H1 (cell line): ENCODE measurements around the gene LRRC15. TPM values are rescaled to one million over a fixed set of nuclear protein-coding genes. Genes with fewer than 3 reads are reported as not detected.

Source experiments
- EP300 ChIP-seq, 2 experiments: IDR thresholded peaks; 1 replicate in 1 of 2; 2 replicates in 1 of 2; pipeline ENCODE4 v1.6.1; 2011 to 2012; ENCODE audit warnings: low read depth in 2 of 2, low read length in 2 of 2, mild to moderate bottlenecking in 2 of 2, borderline replicate concordance in 1 of 2, inconsistent platforms in 1 of 2, moderate library complexity in 1 of 2
- EZH2 ChIP-seq: fragments of 200-600 bp; sonication (generic); IDR thresholded peaks from 2 replicates; pipeline ENCODE4 v1.7.1; 2012; ENCODE audit warnings: low read depth, mild to moderate bottlenecking, moderate library complexity, low read length, inconsistent platforms; ENCODE audit not compliant: severe bottlenecking
- HDAC6 ChIP-seq: IDR thresholded peaks from one replicate; pipeline ENCODE4 v1.7.1; 2012; ENCODE audit warnings: low read depth, mild to moderate bottlenecking, inconsistent platforms, low read length, moderate library complexity
- KDM1A ChIP-seq: fragments of 200-600, 300-600 bp; sonication (generic); IDR thresholded peaks from 2 replicates; pipeline ENCODE4 v1.7.1; 2016; ENCODE audit warnings: mild to moderate bottlenecking, low read length, borderline replicate concordance
- KDM5A ChIP-seq: fragments of 200-600 bp; IDR thresholded peaks from 2 replicates; pipeline ENCODE4 v1.7.1; 2012; ENCODE audit warnings: mild to moderate bottlenecking, low read length, inconsistent platforms, mixed read lengths
- NRF1 ChIP-seq: IDR thresholded peaks from 2 replicates; pipeline ENCODE4 v1.6.1; 2011; ENCODE audit warnings: mild to moderate bottlenecking, low read depth, low read length, improper control_type of control experiment
- POLR2AphosphoS5 ChIP-seq: IDR thresholded peaks from 2 replicates; pipeline ENCODE4 v1.6.1; 2011; ENCODE audit warnings: low read depth, low read length
- ZNF274 ChIP-seq: IDR thresholded peaks from 2 replicates; pipeline ENCODE4 v1.7.0; 2012; ENCODE audit warnings: low read length, borderline replicate concordance; ENCODE audit errors: extremely low read depth
- polyA plus RNA-seq, 7 experiments: library from polyadenylated mRNA; depleted of rRNA in 3 of 7; stranded (reverse) in 5 of 7; unstranded in 2 of 7; fragments of >200 nt in 5 of 7; fragments of 200-250 nt in 2 of 7; gene quantifications; 1 replicate in 5 of 7; 2 replicates in 1 of 7; 4 replicates in 1 of 7; pipeline versions ENCODE4 v1.2.1 to v1.2.3, GENCODE V29; 2011 to 2013; ENCODE audit warnings: missing spikeins in 2 of 7, mixed read lengths in 2 of 7
- total RNA-seq: library from RNA; stranded (reverse); fragmentation: NEBNext Ultra II Directional; extraction: Animal tissue kit (Norgen Biotek cat#: 25700); gene quantifications from 2 replicates; pipeline ENCODE4 v1.2.1, GENCODE V29; 2021
- TF ChIP-seq, protein P1 (sequence below), 3 experiments: IDR thresholded peaks; 1 replicate in 2 of 3; 2 replicates in 1 of 3; pipeline versions ENCODE4 v1.5.1 to v1.6.1; 2011; ENCODE audit warnings: low read length in 3 of 3, mild to moderate bottlenecking in 3 of 3, inconsistent platforms in 2 of 3, low read depth in 1 of 3, moderate library complexity in 1 of 3; ENCODE audit not compliant: insufficient read depth in 1 of 3; ENCODE audit errors: control extremely low read depth in 1 of 3

Gene LRRC15
- total and polyA plus RNA-seq, 2 of the 8 experiments (the other 6 are each of a cell fraction or from before 2014, with no cell fraction given), result 0.15 to 0.37 TPM

DNA sequence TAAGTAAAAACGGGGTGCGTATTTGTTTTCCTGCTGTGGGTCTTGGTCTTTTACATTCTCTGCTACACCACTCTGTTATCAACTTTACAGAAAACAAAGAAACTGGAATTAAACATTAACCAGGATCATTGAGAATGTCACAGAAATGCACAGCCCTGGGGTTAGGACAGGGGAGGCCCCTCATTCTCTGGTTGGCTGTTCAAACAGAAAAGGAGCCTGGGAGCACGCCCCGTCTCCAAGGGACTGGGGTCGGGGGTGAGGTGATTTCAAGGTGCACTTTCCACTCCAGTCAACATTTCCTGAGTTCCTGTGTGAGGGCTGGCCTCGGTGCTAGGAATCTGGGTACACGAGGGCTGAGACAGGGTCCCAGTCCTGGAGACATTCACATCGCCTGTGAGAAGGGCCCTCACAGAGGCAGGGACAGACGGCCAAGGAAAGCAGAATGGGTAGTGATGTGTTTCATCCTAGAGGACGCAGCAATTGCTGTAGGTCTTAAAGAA is 48.7 kb downstream of the LRRC15 start (continued):
- TF ChIP-seq, protein P1, sequence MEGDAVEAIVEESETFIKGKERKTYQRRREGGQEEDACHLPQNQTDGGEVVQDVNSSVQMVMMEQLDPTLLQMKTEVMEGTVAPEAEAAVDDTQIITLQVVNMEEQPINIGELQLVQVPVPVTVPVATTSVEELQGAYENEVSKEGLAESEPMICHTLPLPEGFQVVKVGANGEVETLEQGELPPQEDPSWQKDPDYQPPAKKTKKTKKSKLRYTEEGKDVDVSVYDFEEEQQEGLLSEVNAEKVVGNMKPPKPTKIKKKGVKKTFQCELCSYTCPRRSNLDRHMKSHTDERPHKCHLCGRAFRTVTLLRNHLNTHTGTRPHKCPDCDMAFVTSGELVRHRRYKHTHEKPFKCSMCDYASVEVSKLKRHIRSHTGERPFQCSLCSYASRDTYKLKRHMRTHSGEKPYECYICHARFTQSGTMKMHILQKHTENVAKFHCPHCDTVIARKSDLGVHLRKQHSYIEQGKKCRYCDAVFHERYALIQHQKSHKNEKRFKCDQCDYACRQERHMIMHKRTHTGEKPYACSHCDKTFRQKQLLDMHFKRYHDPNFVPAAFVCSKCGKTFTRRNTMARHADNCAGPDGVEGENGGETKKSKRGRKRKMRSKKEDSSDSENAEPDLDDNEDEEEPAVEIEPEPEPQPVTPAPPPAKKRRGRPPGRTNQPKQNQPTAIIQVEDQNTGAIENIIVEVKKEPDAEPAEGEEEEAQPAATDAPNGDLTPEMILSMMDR (IDR thresholded peaks at IDR 0.05; ENCODE audit: control extremely low read depth in 1 of 3, insufficient read depth in 1 of 3, low read depth in 1 of 3, low read length in 3 of 3), result no peak
- TF ChIP-seq NRF1 (no peak), EZH2 (no peak), KDM1A (no peak), HDAC6 (no peak), ZNF274 (no peak), EP300 (IDR thresholded peaks at IDR 0.05; ENCODE audit: borderline replicate concordance in 1 of 2, low read depth in 2 of 2, low read length in 2 of 2) (no peak), KDM5A (no peak), POLR2AphosphoS5 (no peak)
